Uterus (tissue), 4 donors: Measurements from ENCODE around the gene RHBG. TPM values are rescaled to one million over a fixed set of nuclear protein-coding genes. Genes with fewer than 3 reads are reported as not detected.

Experiments
- DNase-seq, 2 donors: peaks; one replicate each; pipeline ENCODE4 v3.0.0-alpha.2; 2019 to 2020
- H3K27ac ChIP-seq, 2 donors: fragments of 200-600 bp; sonication (generic); 1 replicate in 1 of 2; 2 replicates in 1 of 2; pipeline ENCODE4 v1.5.1; 2016 to 2018
- H3K27me3 ChIP-seq, 2 donors: fragments of 200-600 bp; sonication (generic); one replicate each; pipeline ENCODE4 v1.5.1; 2018 to 2019; ENCODE audit warnings: control low read depth in 1 of 2
- H3K36me3 ChIP-seq, 2 donors: fragments of 200-600 bp; sonication (generic); one replicate each; pipeline ENCODE4 v1.5.1; 2019; ENCODE audit warnings: control low read depth in 1 of 2
- H3K4me1 ChIP-seq, 2 donors: fragments of 200-600 bp; sonication (generic); one replicate each; pipeline ENCODE4 v1.5.1; 2018 to 2019; ENCODE audit warnings: control low read depth in 1 of 2
- H3K4me3 ChIP-seq, 2 donors: fragments of 200-600 bp; sonication (generic); 1 replicate in 1 of 2; 2 replicates in 1 of 2; pipeline ENCODE4 v1.5.1; 2018 to 2019; ENCODE audit warnings: mild to moderate bottlenecking in 1 of 2
- H3K9me3 ChIP-seq, 2 donors: fragments of 200-600 bp; sonication (generic); one replicate each; pipeline ENCODE4 v1.5.1; 2019; ENCODE audit warnings: control low read depth in 1 of 2
- CTCF ChIP-seq, 4 experiments: fragments of 200-600 bp in 2 of 4; fragments of 450-650 bp in 2 of 4; sonication (generic) in 2 of 4; IDR thresholded peaks; one replicate each; pipeline ENCODE4 v1.5.1; 2016 to 2019; ENCODE audit warnings: antibody characterized with exemption in 4 of 4, mild to moderate bottlenecking in 2 of 4, moderate library complexity in 1 of 4
- POLR2A ChIP-seq, 2 donors: fragments of 450-650 bp; IDR thresholded peaks; one replicate each; pipeline ENCODE4 v1.6.1; 2016; ENCODE audit warnings: antibody characterized with exemption in 2 of 2, mild to moderate bottlenecking in 1 of 2, moderate library complexity in 1 of 2
- intact Hi-C: fragments of 100-400 bp; cut with DNase I; formaldehyde crosslinking; loops from one replicate; pipeline ENCODE4 v1.15.1; 2023; ENCODE audit warnings: low total_unique reads
- total RNA-seq, 4 donors: library from RNA; depleted of rRNA in 3 of 4; stranded (reverse); fragments of >200 nt in 3 of 4; gene quantifications; one replicate each; pipeline versions ENCODE4 v1.1.0 to v1.2.4, GENCODE V29; 2014 to 2023
- donor health status: DM: yes; HTN: yes; CAD: no.

Gene RHBG
- total RNA-seq, 4 donors from 2014 or later, result 0.49 TPM; not detected in 3

DNA sequence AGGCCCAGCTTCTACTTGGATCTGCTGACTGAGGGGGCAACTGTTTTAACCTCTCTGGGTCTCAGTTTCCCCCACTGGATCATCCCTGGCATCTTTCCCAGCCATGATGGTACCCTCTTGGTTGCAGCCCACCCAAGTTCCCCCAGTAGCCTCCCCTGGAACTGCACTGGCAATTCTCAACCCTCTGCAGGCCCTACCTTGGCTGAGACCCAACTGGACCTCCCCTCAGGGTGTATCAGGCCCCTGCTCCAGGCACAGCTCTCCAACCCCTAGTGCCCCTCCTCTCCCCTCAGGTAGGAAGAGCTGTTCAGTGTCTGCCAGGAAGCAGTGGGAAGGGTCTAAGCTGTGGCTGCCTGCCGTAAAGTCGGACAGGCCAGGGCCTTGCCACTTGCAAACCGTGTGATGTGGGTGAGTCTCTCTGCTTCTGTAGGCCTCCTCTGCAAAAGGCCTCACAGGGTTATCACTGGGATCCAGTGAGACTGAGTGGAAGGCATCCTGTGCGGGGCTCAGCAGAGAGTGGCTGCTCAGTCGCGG lies 32.1 kb downstream of the RHBG start:
- intact Hi-C loops, result no loop called here

GRCh38 chr1:156401681-156402081 lies 32.7 kb downstream of the RHBG start:
- TF ChIP-seq CTCF (IDR thresholded peaks at IDR 0.05) (no peak), POLR2A (IDR thresholded peaks at IDR 0.05) (no peak)
- Histone ChIP-seq H3K9me3 (no peaks in the 10 kb centered on the region), H3K27me3 (peaks cover 0 to 1% of the 10 kb centered on the region in 2 donors), H3K4me1 (no peaks in the 10 kb centered on the region), H3K4me3 (no peak overlapping the region), H3K27ac (no peak overlapping the region), H3K36me3 (no peaks in the 10 kb centered on the region)
- no peak for DNase-seq
- intact Hi-C loops, result no loop called here

More for the DNA sequence above, 32.1 kb downstream of the RHBG start:
- Histone ChIP-seq H3K4me3 (no peak overlapping the region), H3K27me3 (no peaks in the 10 kb centered on the region), H3K4me1 (no peaks in the 10 kb centered on the region), H3K36me3 (no peaks in the 10 kb centered on the region), H3K27ac (no peak overlapping the region), H3K9me3 (no peaks in the 10 kb centered on the region)
- DNase-seq, result no peak
- TF ChIP-seq CTCF (IDR thresholded peaks at IDR 0.05) (no peak), POLR2A (IDR thresholded peaks at IDR 0.05) (no peak)

DNA sequence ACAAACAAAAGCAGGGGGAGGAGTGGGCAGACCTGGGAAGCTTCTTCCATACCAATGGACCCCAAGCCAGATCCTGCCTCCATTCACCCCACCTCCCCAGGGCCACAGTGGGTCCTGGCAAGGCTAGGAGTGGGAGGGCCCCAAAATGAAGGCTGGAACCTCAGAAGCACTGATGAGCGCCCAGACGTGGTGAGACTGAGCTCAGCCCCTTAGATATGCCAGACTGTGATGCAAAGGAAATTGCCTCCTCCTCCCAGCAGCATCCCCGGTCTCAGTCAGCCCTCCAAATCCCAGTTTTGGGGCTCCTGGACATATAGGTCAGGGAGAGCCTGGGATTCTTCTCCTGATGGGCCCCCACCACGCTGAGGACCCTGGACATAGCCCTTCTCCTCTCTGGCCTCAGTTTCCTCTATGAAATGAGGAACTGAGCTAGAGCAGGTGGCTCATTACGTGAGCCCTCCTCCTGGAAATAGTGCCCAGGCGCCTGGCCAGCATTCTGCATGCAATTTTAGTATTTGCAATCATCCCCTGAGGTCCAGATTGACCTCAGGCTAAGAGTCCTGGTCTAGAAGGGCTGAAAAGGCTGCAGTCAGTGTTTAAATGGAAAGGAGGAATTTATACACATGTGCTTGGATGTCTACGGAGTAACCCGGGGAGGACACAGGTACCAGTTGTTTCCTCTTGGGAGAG lies 33.5 kb downstream of the RHBG start:
- peaks cover 0 to 3% of the 10 kb centered on the region in 2 donors for H3K27me3 ChIP-seq
- H3K9me3 ChIP-seq, result no peaks in the 10 kb centered on the region
- H3K36me3 ChIP-seq, result no peaks in the 10 kb centered on the region
- DNase-seq, result no peak
- H3K4me3 ChIP-seq, result no peak overlapping the region
- H3K4me1 ChIP-seq, result no peaks in the 10 kb centered on the region
- intact Hi-C loops, result no loop called here
- TF ChIP-seq POLR2A (IDR thresholded peaks at IDR 0.05), result no peak
- no peak for TF ChIP-seq CTCF (IDR thresholded peaks at IDR 0.05)
- H3K27ac ChIP-seq, result no peak overlapping the region

GRCh38 chr1:156405670-156406069 lies 36.7 kb downstream of the RHBG start:
- TF ChIP-seq POLR2A (IDR thresholded peaks at IDR 0.05) (no peak), CTCF (IDR thresholded peaks at IDR 0.05) (no peak)
- Histone ChIP-seq H3K4me3 (no peak overlapping the region), H3K4me1 (no peaks in the 10 kb centered on the region), H3K27ac (no peak overlapping the region), H3K36me3 (no peaks in the 10 kb centered on the region), H3K27me3 (peaks cover 0 to 3% of the 10 kb centered on the region in 2 donors), H3K9me3 (no peaks in the 10 kb centered on the region)
- intact Hi-C loops, result no loop called here
- no peak for DNase-seq

DNA sequence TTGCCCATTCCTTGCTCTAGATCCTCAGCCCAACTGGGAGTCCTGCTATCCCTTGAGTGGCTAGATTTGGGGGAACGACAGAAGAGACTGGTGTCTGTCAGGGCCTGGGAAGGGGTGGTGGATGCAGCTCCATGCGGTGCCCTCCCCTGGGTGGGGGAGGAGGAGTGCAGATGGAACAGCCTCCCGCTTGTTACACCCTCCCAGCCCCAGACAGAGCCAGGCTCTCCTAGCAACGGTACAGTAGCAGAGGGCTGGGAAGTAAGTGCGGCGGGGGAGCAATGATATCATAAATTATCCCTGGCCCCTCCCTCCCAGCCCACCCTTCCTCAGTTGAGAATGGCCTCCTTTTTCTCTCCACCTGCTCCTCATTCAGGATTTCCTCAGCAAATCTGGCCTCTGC lies 37.2 kb downstream of the RHBG start:
- intact Hi-C loops, result no loop called here
- TF ChIP-seq POLR2A (IDR thresholded peaks at IDR 0.05) (no peak), CTCF (IDR thresholded peaks at IDR 0.05) (no peak)

More for the DNA sequence above, 37.2 kb downstream of the RHBG start:
- DNase-seq, result no peak
- Histone ChIP-seq H3K36me3 (no peaks in the 10 kb centered on the region), H3K4me1 (no peaks in the 10 kb centered on the region), H3K9me3 (no peaks in the 10 kb centered on the region), H3K27me3 (peaks cover 0 to 3% of the 10 kb centered on the region in 2 donors), H3K27ac (no peak overlapping the region), H3K4me3 (no peak overlapping the region)
